ENCODE results near the gene AKR1C4. TPM values are rescaled to one million over a fixed set of nuclear protein-coding genes. Genes with fewer than 3 reads are reported as not detected.
"Not testable (repeated sequence)": the region's sequence is repeated elsewhere in the genome, so short reads cannot be mapped to it uniquely, and the experiment has no call there.

Gene AKR1C4
- total and polyA plus RNA-seq, 5 donors = not detected

DNA sequence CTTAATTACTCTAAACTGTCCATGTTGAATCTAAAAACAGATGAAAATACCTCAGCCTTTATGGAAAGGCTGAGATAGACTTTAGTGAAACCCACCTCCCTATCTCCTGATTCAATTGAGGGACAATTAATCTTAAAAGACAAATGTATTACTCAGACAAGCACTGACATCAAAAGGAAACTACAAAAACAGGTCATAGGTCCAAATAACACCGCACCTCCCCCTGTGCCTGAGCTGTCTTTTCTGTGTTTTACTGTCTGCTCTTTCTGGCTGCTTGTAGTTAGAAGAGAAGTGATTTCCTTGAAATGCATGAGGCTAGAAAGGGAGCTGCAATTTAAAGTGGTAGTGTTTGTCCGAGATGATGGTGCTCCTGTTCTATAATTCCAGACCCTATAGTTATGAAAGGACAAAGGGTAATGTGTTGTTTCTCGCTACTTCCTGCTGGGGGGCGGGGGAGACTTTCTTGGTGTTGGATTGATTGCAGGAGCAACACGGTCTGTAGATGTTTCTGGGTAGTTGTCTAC lies 27.7 kb upstream of the AKR1C4 start:
- Histone ChIP-seq H3K4me1 (ENCODE audit: control insufficient read depth, insufficient read depth, low read length) (no peaks in the 10 kb centered on the region), H3K27ac (ENCODE audit: low read length) (no peak overlapping the region), H3K27me3 (ENCODE audit: control insufficient read depth, insufficient read depth) (no peaks in the 10 kb centered on the region), H3K4me3 (ENCODE audit: low read length) (no peak overlapping the region), H3K9me3 (ENCODE audit: control insufficient read depth, low read length) (peaks cover 2% of the 10 kb centered on the region)
- DNase-seq (no peak), ATAC-seq (no peak)
- WGBS = 56% methylated on average over 5 of the region's 5 CpGs
- intact Hi-C loops (cut with DNase I) = no loop called here

- intact Hi-C loops (cut with DNase I); H3K4me1 ChIP-seq (ENCODE audit: control insufficient read depth, insufficient read depth, low read length); ATAC-seq; H3K4me3 ChIP-seq (ENCODE audit: low read length); H3K27ac ChIP-seq (ENCODE audit: low read length); H3K27me3 ChIP-seq (ENCODE audit: control insufficient read depth, insufficient read depth); H3K9me3 ChIP-seq (ENCODE audit: control insufficient read depth, low read length); DNase-seq: not testable (repeated sequence)
- 79% methylated on average over 3 of the region's 3 CpGs for WGBS
Observed at GRCh38 chr10:5175581-5175980, 21.1 kb upstream of the AKR1C4 start.

DNA sequence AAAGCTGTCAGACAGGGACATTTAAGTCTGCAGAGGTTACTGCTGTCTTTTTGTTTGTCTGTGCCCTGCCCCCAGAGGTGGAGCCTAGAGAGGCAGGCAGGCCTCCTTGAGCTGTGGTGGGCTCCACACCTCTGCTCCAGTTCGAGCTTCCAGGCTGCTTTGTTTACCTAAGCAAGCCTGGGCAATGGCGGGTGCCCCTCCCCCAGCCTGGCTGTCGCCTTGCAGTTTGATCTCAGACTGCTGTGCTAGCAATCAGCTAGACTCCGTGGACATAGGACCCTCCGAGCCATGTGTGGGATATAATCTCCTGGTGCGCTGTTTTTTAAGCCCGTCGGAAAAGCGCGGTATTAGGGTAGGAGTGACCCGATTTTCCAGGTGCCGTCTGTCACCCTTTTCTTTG lies 16.1 kb upstream of the AKR1C4 start:
- 90% methylated on average over 12 of the region's 12 CpGs for WGBS
- ATAC-seq; H3K9me3 ChIP-seq (ENCODE audit: control insufficient read depth, low read length); H3K4me1 ChIP-seq (ENCODE audit: control insufficient read depth, insufficient read depth, low read length); H3K27ac ChIP-seq (ENCODE audit: low read length); intact Hi-C loops (cut with DNase I); H3K27me3 ChIP-seq (ENCODE audit: control insufficient read depth, insufficient read depth); H3K4me3 ChIP-seq (ENCODE audit: low read length): not testable (repeated sequence)
- peak in 1 of 3 donors; percentile 26 for DNase-seq

- 75% methylated on average over 2 of the region's 2 CpGs for WGBS
- no peaks in the 10 kb centered on the region for H3K9me3 ChIP-seq (ENCODE audit: control insufficient read depth, low read length)
- no peak overlapping the region for H3K4me3 ChIP-seq (ENCODE audit: low read length)
- H3K27ac ChIP-seq (ENCODE audit: low read length) = no peak overlapping the region
- intact Hi-C loops (cut with DNase I) = no loop called here
- ATAC-seq (no peak), DNase-seq (no peak)
- H3K4me1 ChIP-seq (ENCODE audit: control insufficient read depth, insufficient read depth, low read length) = no peaks in the 10 kb centered on the region
- no peaks in the 10 kb centered on the region for H3K27me3 ChIP-seq (ENCODE audit: control insufficient read depth, insufficient read depth)
Observed at GRCh38 chr10:5183923-5184322, 12.7 kb upstream of the AKR1C4 start.

DNA sequence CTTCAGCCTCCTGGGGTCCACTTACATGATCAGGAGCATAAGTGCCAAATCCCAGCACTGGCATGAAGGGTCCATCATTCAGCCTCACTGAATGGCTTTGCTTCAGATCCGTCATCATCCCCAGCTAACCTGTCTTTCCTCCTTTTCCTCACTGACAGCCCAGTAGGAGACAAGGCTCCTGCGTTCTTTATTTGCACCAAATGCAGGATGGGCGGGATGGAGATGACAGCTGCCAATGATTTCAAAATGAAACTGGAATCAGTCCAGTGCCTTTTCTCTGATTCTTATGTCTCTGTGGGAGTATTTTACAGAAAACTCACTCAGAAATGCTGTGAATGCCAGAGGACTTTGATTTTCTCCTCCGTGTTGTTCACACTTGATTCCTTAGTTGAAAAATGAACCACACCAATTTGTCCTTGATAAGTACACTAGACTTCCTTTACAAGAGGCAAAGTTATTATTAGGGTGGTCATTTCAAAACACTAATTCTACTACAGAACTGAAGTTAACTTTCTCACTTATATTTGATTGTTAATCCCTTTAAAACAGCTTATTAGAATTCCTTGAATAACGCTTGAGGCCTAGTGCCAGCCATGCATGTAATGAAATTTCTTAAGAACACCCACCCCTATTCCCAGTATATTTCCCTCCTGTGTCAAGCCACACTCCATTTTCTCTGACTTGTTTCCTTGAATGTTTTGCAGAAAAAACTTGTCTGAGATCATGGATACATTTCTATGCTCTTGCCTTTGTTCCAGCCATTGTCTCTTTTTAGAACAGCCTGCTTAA lies 11.5 kb upstream of the AKR1C4 start, which contains the start of gene AKR1C8:
Gene AKR1C8 (minus strand): TSS at position 164 of the 789 bp plus-strand sequence. CDS start 46 bp downstream, at position 118.
- DNase-seq = no peak
- 49% methylated on average over 5 of the region's 5 CpGs for WGBS
- H3K9me3 ChIP-seq (ENCODE audit: control insufficient read depth, low read length) = no peaks in the 10 kb centered on the region
- peak in 1 of 2 donors; percentile 31 for ATAC-seq
- intact Hi-C loops (cut with DNase I) = no loop called here
- H3K27me3 ChIP-seq (ENCODE audit: control insufficient read depth, insufficient read depth) = no peaks in the 10 kb centered on the region
- H3K27ac ChIP-seq (ENCODE audit: low read length) = no peak within 1 kb of the TSS
- no peak within 1 kb of the TSS for H3K4me3 ChIP-seq (ENCODE audit: low read length)
- H3K4me1 ChIP-seq (ENCODE audit: control insufficient read depth, insufficient read depth, low read length) = no peaks in the 10 kb centered on the region

DNA sequence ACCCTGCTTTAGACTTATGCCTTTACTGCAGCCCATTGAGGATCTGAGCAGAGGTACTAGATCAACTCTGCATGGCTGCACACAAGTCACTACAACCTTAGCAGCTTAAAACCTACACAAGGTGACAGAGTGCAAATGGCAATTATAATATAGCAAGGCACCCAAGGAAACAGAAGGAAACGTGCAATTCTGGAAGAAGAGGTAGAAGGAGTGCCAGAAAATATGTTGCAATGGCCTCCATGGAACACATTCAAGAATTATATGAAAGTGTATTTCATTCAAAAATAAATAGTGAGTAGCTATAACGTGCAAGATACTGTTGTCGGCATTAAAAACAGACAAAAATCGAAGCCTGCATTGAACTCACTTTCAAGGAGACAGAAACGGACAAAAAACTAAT lies 8.8 kb upstream of the AKR1C4 start:
- no peaks in the 10 kb centered on the region for H3K9me3 ChIP-seq (ENCODE audit: control insufficient read depth, low read length)
- no peak overlapping the region for H3K27ac ChIP-seq (ENCODE audit: low read length)
- no peaks in the 10 kb centered on the region for H3K4me1 ChIP-seq (ENCODE audit: control insufficient read depth, insufficient read depth, low read length)
- DNase-seq (no peak), ATAC-seq (peak in 1 of 2 donors; percentile 57)
- WGBS = 72% methylated on average over 5 of the region's 5 CpGs
- H3K27me3 ChIP-seq (ENCODE audit: control insufficient read depth, insufficient read depth) = no peaks in the 10 kb centered on the region
- H3K4me3 ChIP-seq (ENCODE audit: low read length) = no peak overlapping the region
- intact Hi-C loops (cut with DNase I) = no loop called here

GRCh38 chr10:5188358-5188757 lies 8.3 kb upstream of the AKR1C4 start:
- intact Hi-C loops (cut with DNase I) = no loop called here
- Histone ChIP-seq H3K4me3 (ENCODE audit: low read length) (no peak overlapping the region), H3K27ac (ENCODE audit: low read length) (no peak overlapping the region), H3K27me3 (ENCODE audit: control insufficient read depth, insufficient read depth) (no peaks in the 10 kb centered on the region), H3K9me3 (ENCODE audit: control insufficient read depth, low read length) (no peaks in the 10 kb centered on the region), H3K4me1 (ENCODE audit: control insufficient read depth, insufficient read depth, low read length) (no peaks in the 10 kb centered on the region)
- DNase-seq (peak in 1 of 3 donors; percentile 38), ATAC-seq (peak; percentile 64 to 83)
- 49% methylated on average over 2 of the region's 2 CpGs for WGBS

GRCh38 chr10:5194431-5194830 lies 2.2 kb upstream of the AKR1C4 start:
- no peak overlapping the region for H3K27ac ChIP-seq (ENCODE audit: low read length)
- H3K9me3 ChIP-seq (ENCODE audit: control insufficient read depth, low read length) = no peaks in the 10 kb centered on the region
- 86% methylated on average over 3 of the region's 3 CpGs for WGBS
- H3K4me1 ChIP-seq (ENCODE audit: control insufficient read depth, insufficient read depth, low read length) = no peaks in the 10 kb centered on the region
- ATAC-seq = no peak
- DNase-seq = no peak
- H3K27me3 ChIP-seq (ENCODE audit: control insufficient read depth, insufficient read depth) = no peaks in the 10 kb centered on the region
- intact Hi-C loops (cut with DNase I) = no loop called here
- H3K4me3 ChIP-seq (ENCODE audit: low read length) = no peak overlapping the region

- no peak for ATAC-seq
- WGBS = 84% methylated on average over 6 of the region's 6 CpGs
- H3K27ac ChIP-seq (ENCODE audit: low read length) = no peak overlapping the region
Observed at GRCh38 chr10:5195727-5196374, 786 bp upstream of the AKR1C4 start.

DNA sequence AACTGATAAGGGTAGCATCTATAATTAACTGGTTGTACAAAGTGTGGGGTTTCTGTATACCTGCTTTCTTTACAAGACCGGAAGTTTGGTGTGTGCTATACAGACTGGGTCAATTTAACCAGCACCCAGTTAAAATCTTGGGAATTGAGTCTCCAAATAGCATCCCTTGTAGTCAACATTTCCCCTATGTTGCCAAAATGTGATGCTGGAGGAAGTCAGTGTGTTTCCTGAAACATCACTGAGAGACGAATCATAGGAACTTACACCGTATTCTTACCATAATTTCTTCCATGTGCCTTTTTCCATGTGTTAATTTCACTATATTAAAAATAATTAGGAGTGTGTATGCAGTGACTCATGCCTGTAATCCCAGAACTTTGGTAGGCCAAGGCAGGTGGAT lies 1.7 kb downstream of the AKR1C4 start:
- Histone ChIP-seq H3K9me3 (ENCODE audit: control insufficient read depth, low read length) (peaks cover 2% of the 10 kb centered on the region), H3K27ac (ENCODE audit: low read length) (no peak overlapping the region), H3K4me1 (ENCODE audit: control insufficient read depth, insufficient read depth, low read length) (no peaks in the 10 kb centered on the region), H3K4me3 (ENCODE audit: low read length) (no peak overlapping the region), H3K27me3 (ENCODE audit: control insufficient read depth, insufficient read depth) (no peaks in the 10 kb centered on the region)
- DNase-seq (no peak), ATAC-seq (no peak)
- intact Hi-C loops (cut with DNase I) = no loop called here
- 57% methylated on average over 3 of the region's 3 CpGs for WGBS

More at GRCh38 chr10:5195727-5196374, 786 bp upstream of the AKR1C4 start:
- H3K4me1 ChIP-seq (ENCODE audit: control insufficient read depth, insufficient read depth, low read length) = no peaks in the 10 kb centered on the region
- H3K4me3 ChIP-seq (ENCODE audit: low read length) = no peak overlapping the region
- intact Hi-C loops (cut with DNase I) = no loop called here
- DNase-seq = peak in 1 of 3 donors; percentile 22
- H3K9me3 ChIP-seq (ENCODE audit: control insufficient read depth, low read length) = no peaks in the 10 kb centered on the region
- H3K27me3 ChIP-seq (ENCODE audit: control insufficient read depth, insufficient read depth) = no peaks in the 10 kb centered on the region

GRCh38 chr10:5199398-5199797 lies 2.8 kb downstream of the AKR1C4 start:
- 80% methylated on average over 8 of the region's 8 CpGs for WGBS
- intact Hi-C loops (cut with DNase I) = no loop called here
- H3K9me3 ChIP-seq (ENCODE audit: control insufficient read depth, low read length) = peaks cover 3% of the 10 kb centered on the region
- H3K27me3 ChIP-seq (ENCODE audit: control insufficient read depth, insufficient read depth) = no peaks in the 10 kb centered on the region
- no peaks in the 10 kb centered on the region for H3K4me1 ChIP-seq (ENCODE audit: control insufficient read depth, insufficient read depth, low read length)
- DNase-seq (peak in 1 of 3 donors; percentile 38), ATAC-seq (no peak)
- no peak overlapping the region for H3K27ac ChIP-seq (ENCODE audit: low read length)
- no peak overlapping the region for H3K4me3 ChIP-seq (ENCODE audit: low read length)
